ENCODE data around the gene EPAS1. TPM values are rescaled to one million over a fixed set of nuclear protein-coding genes. Genes with fewer than 3 reads are reported as not detected.

EPAS1 gene
- polyA plus RNA-seq, 3 donors from 2014 or later: 0.05 to 0.69 (median 0.08) TPM

DNA sequence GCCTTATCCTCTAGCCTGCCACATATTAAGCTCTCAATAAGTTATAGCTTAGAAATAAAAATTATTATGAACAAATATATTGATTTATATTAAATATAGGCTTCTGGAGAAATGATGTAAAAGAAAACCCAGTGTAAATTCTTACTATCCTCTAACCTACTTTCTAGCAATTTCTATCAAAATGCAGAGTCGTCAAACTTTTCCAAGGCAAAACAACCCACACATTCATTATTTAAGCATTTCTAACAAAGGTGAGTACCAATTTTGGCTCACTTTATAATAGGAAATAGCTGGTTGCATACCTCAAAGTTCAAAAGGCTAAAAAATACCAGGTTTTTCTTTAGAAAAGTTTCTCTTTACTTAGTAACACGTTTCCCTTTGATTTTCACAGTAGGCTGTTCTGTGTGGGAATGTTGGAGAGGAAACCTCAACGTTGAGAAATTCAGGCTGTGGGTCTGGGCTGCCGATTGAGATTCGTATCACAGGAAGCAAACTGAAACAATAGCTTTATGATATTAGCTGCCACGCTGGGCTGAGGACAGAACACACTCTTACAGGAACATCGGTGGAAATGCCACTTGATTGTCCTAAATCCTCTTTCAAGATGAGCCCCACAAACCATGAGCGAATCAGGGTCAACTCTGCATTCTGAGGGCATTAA lies 53.0 kb downstream of the EPAS1 start:
- Mint-ChIP-seq H3K36me3 (no peaks in the 10 kb centered on the region), H3K27me3 (ENCODE audit: low read depth in 3 of 3) (peaks cover 0 to 6% (median 1%) of the 10 kb centered on the region in 3 donors), H3K27ac (peak overlapping the region in 4 of 6 donors; percentile 54 to 90 (median 74)), H3K4me3 (peak overlapping the region; percentile 41 to 86 (median 84)), H3K4me1 (peaks cover 31 to 48% of the 10 kb centered on the region in 2 donors), H3K9me3 (no peaks in the 10 kb centered on the region)
- DNase-seq: no peak

DNA sequence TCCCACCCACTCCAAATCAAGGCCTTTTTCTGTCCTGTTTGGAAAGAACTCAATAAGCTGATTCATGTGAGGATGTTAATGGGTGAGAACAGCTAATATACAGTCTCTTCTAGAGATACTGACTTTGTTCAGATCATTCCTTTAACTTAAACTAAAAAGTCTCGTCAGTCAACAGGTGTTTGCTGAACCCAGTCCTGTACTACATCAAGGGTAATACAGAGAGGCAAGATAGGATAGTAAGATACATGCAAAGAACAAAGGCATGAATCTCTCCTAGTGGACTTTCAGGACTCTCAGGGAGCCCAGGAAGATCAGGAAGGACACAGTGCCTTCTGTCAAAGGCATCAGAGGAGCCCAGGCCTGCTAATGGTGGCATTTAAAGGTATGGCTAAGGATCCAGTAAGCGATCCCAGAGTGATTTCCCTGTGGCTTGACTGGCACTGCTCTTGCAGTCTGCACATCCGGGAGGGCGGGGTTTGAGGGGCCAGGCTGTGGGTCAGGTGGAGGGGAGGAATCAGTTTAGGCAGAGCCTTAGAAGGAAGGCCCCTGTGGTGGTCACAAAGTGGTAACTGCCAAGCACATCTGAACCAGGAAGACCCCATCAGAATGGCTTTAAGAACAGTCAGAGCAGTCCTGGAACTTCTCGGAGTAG lies 54.0 kb downstream of the EPAS1 start:
- Mint-ChIP-seq H3K4me3 (peak overlapping the region; percentile 80 to 86 (median 84)), H3K36me3 (no peaks in the 10 kb centered on the region), H3K27ac (peak overlapping the region; percentile 78 to 90 (median 84)), H3K9me3 (no peaks in the 10 kb centered on the region), H3K4me1 (peaks cover 31 to 48% of the 10 kb centered on the region in 2 donors), H3K27me3 (ENCODE audit: low read depth in 3 of 3) (peaks cover 0 to 10% (median 1%) of the 10 kb centered on the region in 3 donors)
- DNase-seq: peak in 1 of 3 donors; percentile 19

DNA sequence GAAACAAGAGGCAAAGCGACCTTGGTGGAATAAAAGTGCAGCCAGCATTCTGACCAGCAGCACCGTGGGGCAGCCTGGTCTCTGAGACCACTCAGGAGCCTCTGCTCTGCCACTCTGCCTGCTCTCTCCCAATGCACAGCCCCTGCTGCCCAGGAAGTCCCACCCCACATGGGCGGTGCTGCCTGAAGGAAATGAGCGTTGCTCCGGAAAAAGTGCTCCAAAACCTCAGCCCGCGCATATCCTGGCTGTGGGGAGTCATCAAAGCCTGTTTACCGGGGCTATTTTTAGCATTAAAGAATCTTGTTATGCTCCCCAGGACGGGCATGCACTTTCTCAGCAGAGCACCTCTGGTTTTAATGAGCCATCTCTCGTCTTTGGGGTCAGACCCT lies 54.5 kb downstream of the EPAS1 start:
- Mint-ChIP-seq H3K27ac (peak overlapping the region; percentile 78 to 90 (median 84)), H3K36me3 (no peaks in the 10 kb centered on the region), H3K4me3 (peak overlapping the region; percentile 80 to 86 (median 84)), H3K4me1 (peaks cover 31 to 48% of the 10 kb centered on the region in 2 donors), H3K9me3 (no peaks in the 10 kb centered on the region), H3K27me3 (ENCODE audit: low read depth in 3 of 3) (peaks cover 0 to 10% (median 1%) of the 10 kb centered on the region in 3 donors)
- peak; percentile 50 to 61 (median 57) for DNase-seq

DNA sequence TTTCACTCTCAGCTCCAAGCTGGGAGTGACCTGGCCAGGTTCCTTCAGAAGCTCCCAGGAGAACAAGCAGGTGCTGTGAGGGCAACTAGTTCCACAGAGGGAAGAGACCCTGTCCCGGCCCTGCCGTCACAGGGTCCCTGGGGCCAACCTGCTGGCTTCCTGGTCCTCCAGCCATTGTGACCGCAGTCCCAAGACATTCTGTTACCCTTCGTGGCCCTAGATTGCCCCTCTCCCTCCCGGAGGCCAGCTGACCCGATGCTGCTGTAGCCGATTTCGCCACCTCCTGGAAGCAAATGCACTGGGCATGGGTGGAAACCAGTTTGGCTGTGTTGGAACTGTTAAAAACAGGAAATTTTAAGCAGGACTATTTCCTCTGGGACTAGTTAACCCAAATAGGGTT lies 55.4 kb downstream of the EPAS1 start:
- Mint-ChIP-seq H3K27ac (peak overlapping the region in 2 of 6 donors; percentile 37 to 85), H3K4me1 (peaks cover 30 to 44% of the 10 kb centered on the region in 2 donors), H3K27me3 (ENCODE audit: low read depth in 3 of 3) (peaks cover 0 to 7% (median 1%) of the 10 kb centered on the region in 3 donors), H3K9me3 (no peaks in the 10 kb centered on the region), H3K36me3 (no peaks in the 10 kb centered on the region), H3K4me3 (peak overlapping the region; percentile 19 to 84 (median 80))
- no peak for DNase-seq

DNA sequence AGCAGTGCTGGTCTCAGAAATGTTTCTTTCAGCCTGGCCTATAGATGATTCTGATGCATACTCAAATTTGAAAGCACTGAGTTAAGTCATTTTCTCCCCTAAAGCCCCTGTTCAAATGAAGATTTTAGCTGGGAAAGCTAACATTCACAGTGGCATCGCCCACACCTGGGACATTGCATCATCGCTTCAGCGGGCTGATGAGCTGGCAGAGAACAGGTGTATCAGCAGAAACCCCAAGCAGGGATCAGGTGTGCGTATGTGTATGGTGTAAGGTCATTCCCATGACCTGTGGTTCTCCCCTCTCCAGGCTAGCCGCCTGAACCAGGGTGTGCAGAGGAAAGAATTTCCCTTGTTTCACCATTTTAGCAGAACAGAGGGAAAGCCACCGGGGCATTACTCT lies 56.3 kb downstream of the EPAS1 start:
- Mint-ChIP-seq H3K4me3 (no peak overlapping the region), H3K9me3 (no peaks in the 10 kb centered on the region), H3K27ac (peak overlapping the region in 1 of 6 donors; percentile 32), H3K4me1 (peaks cover 28 to 39% of the 10 kb centered on the region in 2 donors), H3K36me3 (no peaks in the 10 kb centered on the region), H3K27me3 (ENCODE audit: low read depth in 3 of 3) (peaks cover 0 to 4% (median 0%) of the 10 kb centered on the region in 3 donors)
- no peak for DNase-seq

DNA sequence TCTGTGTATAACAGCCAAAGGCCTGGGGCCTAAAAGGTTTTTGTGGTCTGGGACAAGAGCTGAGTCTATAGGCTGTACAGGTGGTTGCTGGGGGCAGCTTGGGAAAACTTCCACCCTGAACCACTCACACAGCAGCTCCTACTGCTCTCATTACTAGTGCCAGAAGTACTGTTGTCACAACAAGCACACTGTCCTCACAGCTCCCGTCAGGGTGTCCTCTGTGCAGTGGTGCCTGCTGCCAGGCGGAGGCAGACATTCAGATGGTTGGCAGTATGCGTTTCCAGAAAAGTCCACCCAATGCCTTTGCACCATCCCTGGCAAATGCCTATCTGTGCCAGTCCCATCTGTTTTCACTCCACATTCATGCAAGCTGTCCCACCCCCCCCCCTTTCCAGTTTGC lies 58.5 kb downstream of the EPAS1 start:
- peaks cover 0 to 10% (median 0%) of the 10 kb centered on the region in 3 donors for H3K27me3 Mint-ChIP-seq (ENCODE audit: low read depth in 3 of 3)
- peaks cover 22 to 31% of the 10 kb centered on the region in 2 donors for H3K4me1 Mint-ChIP-seq

DNA sequence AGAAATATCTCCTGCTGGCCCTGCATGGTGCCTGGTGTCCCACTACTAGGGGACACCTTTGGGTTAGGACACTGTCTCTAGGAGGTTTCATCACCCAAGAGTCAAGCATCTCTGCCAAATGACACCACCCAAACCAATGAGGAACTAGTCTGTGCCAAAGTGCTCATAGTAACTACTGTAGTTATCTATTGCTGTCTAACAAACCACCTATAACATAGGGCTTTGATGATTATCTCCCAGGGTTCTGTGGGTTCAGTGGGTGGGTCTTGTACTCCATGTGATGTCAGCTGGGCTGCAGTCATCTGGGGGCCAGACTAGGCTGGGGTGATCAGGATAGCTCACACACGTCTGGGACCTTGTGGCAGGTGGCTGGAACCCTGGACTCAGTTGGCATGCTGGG lies 59.8 kb downstream of the EPAS1 start:
- Mint-ChIP-seq H3K36me3 (no peaks in the 10 kb centered on the region), H3K27ac (no peak overlapping the region), H3K27me3 (ENCODE audit: low read depth in 3 of 3) (peaks cover 0 to 12% (median 0%) of the 10 kb centered on the region in 3 donors), H3K4me3 (no peak overlapping the region), H3K4me1 (peaks cover 13 to 26% of the 10 kb centered on the region in 2 donors), H3K9me3 (no peaks in the 10 kb centered on the region)
- no peak for DNase-seq

More for the DNA sequence above, 58.5 kb downstream of the EPAS1 start:
- no peaks in the 10 kb centered on the region for H3K9me3 Mint-ChIP-seq
- no peak for DNase-seq
- H3K36me3 Mint-ChIP-seq: no peaks in the 10 kb centered on the region
- H3K27ac Mint-ChIP-seq: no peak overlapping the region
- no peak overlapping the region for H3K4me3 Mint-ChIP-seq

DNA sequence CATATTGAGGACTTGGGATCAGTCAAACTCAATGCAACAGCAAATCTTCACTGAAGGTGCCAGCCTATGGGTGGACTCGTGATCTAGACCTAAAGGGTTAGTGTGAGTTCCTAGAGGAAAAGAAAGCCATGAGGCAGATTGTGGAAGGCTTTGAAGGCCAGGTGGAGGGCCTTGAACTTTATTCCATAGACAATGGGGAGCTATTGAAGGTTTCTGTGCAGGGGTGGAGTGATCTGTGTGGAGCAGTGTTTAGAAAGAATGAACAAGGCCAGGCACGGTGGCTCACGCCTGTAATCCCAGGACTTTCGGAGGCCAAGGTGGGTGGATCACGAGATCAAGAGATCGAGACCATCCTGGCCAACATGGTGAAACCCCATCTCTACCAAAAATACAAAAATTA lies 61.5 kb downstream of the EPAS1 start:
- no peak for DNase-seq
- Mint-ChIP-seq H3K4me1 (peaks cover 11 to 23% of the 10 kb centered on the region in 2 donors), H3K27ac (no peak overlapping the region), H3K9me3 (no peaks in the 10 kb centered on the region), H3K4me3 (no peak overlapping the region), H3K36me3 (no peaks in the 10 kb centered on the region), H3K27me3 (ENCODE audit: low read depth in 3 of 3) (peaks cover 0 to 12% (median 0%) of the 10 kb centered on the region in 3 donors)

DNA sequence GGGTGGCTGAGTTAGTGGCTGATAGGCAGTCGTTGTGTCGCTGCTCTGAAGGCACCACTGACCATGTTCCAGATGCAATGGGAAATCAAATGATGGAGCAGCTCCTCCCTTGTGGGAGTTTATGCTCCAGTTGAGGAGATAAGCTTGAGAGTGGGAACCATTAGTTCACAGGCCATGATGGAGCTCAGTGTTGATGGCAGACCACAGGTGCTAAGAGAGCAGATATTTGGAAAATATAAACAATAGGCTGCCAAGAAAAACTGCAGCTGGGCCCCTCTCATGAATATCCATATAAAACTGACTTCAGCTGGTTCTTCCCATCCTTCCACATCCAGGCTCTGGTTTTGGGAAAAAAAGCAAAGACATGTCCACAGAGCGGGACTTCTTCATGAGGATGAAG lies 63.1 kb downstream of the EPAS1 start:
- Mint-ChIP-seq H3K9me3 (no peaks in the 10 kb centered on the region), H3K4me3 (no peak overlapping the region), H3K27me3 (ENCODE audit: low read depth in 3 of 3) (peaks cover 0 to 14% (median 0%) of the 10 kb centered on the region in 3 donors), H3K36me3 (no peaks in the 10 kb centered on the region), H3K27ac (no peak overlapping the region), H3K4me1 (peaks cover 11 to 21% of the 10 kb centered on the region in 2 donors)
- DNase-seq: no peak

DNA sequence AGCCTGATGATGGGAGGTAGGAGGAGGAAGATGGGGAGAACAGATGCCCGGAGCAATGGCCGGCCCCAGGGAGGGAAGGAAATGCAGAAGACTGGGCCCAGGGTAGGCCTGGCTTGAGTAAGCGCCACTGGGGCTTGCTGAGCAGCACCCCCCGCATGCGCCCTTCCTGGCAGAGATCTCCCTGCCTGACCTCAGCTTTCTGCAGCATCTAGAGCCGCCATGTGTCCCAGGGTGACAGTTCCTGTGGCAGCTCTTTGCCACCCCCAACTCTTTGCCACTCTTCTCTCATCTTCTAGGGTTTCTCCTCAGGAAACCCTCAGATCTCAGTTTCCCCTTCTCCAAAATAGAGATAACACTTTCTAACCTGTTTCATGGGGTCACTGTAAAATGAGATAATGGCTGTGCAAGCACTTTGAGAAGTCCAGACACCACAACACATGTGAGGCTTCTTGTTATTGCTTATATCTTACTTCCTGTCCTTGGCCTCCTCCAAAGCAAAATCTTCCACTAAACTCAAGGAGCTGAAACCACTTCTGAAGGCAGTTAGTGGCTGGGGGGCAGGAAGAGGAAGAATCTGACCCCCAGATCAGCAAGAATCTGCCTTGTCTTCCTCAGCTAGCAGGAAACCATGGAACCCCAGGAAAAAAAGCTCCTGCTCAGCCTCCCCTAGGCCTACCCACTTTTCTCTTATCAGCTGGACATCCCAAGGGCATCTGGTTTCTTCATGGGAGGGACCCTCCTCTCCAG lies 64.9 kb downstream of the EPAS1 start:
- H3K36me3 Mint-ChIP-seq: no peaks in the 10 kb centered on the region
- H3K4me1 Mint-ChIP-seq: peaks cover 11 to 21% of the 10 kb centered on the region in 2 donors
- H3K9me3 Mint-ChIP-seq: no peaks in the 10 kb centered on the region
- H3K4me3 Mint-ChIP-seq: no peak overlapping the region
- H3K27ac Mint-ChIP-seq: peak overlapping the region in 1 of 6 donors; percentile 20
- H3K27me3 Mint-ChIP-seq (ENCODE audit: low read depth in 3 of 3): peaks cover 0 to 11% (median 3%) of the 10 kb centered on the region in 3 donors
- no peak for DNase-seq

DNA sequence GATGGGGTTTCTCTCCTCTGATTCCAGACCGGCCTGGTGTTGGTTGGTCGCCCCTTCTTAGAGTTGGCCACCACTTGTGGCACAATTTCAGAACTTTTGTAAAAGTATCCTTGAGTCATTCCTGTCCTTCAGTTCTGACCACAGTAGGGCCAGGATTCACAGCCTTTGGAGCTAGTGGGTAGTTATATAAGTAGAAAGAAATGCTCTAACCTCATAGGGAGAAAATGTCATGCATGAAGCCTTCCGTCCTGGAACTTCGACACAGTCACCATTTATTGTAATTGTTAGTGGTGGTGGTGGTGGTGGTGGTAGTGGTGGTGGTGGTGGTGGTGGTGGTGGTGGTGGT lies 65.4 kb downstream of the EPAS1 start:
- H3K9me3 Mint-ChIP-seq: no peaks in the 10 kb centered on the region
- no peak overlapping the region for H3K4me3 Mint-ChIP-seq
- peaks cover 11 to 23% of the 10 kb centered on the region in 2 donors for H3K4me1 Mint-ChIP-seq
- no peak overlapping the region for H3K27ac Mint-ChIP-seq
- no peak for DNase-seq
- peaks cover 0 to 11% (median 3%) of the 10 kb centered on the region in 3 donors for H3K27me3 Mint-ChIP-seq (ENCODE audit: low read depth in 3 of 3)
- H3K36me3 Mint-ChIP-seq: no peaks in the 10 kb centered on the region

DNA sequence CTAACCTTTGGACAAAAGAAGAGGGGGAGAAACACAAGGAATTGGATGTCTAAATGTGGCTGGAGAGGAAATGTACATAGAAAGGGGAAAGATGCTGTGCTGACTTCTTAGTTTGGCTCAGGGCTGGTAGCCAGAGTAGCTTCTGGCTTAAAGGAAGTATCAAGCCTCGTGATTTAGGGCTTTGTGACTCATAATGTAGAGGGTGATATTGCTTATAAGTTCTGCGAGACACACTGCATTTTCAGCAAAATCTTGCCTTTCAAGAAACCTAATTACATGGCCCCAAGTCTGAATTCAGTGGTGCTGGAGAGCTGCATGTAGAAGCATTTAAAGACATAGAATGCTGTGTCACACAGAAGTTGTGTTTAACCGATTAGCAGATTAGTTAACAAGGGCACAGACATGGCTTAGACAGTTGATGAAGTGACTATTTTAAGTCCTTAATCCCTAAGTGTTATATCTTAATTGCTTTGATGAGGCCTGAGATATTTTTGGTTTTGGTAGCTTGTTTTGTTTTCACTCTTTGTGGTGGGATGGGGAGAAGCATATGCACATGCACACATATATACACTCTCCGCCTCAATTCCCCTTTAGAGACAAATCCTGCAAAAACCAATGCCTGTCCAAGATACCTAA lies 66.4 kb downstream of the EPAS1 start:
- no peak overlapping the region for H3K27ac Mint-ChIP-seq
- no peaks in the 10 kb centered on the region for H3K36me3 Mint-ChIP-seq
- no peak for DNase-seq
- no peak overlapping the region for H3K4me3 Mint-ChIP-seq
- peaks cover 19 to 33% of the 10 kb centered on the region in 2 donors for H3K4me1 Mint-ChIP-seq
- H3K27me3 Mint-ChIP-seq (ENCODE audit: low read depth in 3 of 3): peaks cover 3 to 11% (median 7%) of the 10 kb centered on the region in 3 donors
- no peaks in the 10 kb centered on the region for H3K9me3 Mint-ChIP-seq

DNA sequence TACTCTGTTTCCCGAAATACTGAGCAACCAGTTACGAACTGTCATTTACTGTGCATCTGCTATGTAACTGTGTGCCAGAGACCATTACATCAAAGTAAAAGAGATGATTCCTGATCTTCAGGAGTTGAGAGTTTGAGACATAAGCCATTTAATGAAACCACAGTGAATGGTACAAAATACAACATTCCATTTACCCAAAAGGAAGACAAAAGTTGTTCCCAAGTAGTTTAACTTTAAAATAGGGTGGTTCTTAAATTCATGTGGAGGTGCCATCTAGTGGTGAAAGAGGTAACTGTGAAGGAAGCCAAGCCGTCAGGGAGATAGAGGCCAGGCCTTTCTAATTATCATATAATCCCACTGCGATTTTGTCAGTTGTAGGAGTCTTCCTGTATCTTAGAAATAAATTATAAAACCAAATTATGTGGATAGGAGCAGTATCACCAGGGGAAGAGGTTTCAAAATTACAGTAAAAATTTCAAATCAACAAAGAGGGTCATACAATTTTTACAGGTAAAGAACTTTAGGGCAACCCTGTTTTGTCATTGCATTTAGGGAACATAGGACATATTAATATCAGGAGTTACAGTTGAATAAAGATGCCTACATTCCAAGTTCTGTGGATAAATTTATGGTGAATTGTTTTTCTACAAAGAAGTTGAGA lies 67.7 kb downstream of the EPAS1 start:
- H3K9me3 Mint-ChIP-seq: no peaks in the 10 kb centered on the region
- peak overlapping the region in 1 of 6 donors; percentile 0 for H3K27ac Mint-ChIP-seq
- H3K4me3 Mint-ChIP-seq: no peak overlapping the region
- peaks cover 3 to 12% (median 9%) of the 10 kb centered on the region in 3 donors for H3K27me3 Mint-ChIP-seq (ENCODE audit: low read depth in 3 of 3)
- peak; percentile 41 to 51 (median 45) for DNase-seq
- H3K36me3 Mint-ChIP-seq: no peaks in the 10 kb centered on the region
- H3K4me1 Mint-ChIP-seq: peaks cover 31 to 46% of the 10 kb centered on the region in 2 donors

Measured in immature natural killer cell (primary cell).